GM11168 (cell line): ENCODE data around the gene EVA1A.

ENCODE experiments used
- in situ Hi-C: fragments of 300-500 bp; cut with MboI; formaldehyde crosslinking; loops from one replicate; pipeline ENCODE4 v1.12.0; 2022; ENCODE audit warnings: low sequenced_read_pairs; ENCODE audit not compliant: unreplicated experiment

The EVA1A gene

DNA sequence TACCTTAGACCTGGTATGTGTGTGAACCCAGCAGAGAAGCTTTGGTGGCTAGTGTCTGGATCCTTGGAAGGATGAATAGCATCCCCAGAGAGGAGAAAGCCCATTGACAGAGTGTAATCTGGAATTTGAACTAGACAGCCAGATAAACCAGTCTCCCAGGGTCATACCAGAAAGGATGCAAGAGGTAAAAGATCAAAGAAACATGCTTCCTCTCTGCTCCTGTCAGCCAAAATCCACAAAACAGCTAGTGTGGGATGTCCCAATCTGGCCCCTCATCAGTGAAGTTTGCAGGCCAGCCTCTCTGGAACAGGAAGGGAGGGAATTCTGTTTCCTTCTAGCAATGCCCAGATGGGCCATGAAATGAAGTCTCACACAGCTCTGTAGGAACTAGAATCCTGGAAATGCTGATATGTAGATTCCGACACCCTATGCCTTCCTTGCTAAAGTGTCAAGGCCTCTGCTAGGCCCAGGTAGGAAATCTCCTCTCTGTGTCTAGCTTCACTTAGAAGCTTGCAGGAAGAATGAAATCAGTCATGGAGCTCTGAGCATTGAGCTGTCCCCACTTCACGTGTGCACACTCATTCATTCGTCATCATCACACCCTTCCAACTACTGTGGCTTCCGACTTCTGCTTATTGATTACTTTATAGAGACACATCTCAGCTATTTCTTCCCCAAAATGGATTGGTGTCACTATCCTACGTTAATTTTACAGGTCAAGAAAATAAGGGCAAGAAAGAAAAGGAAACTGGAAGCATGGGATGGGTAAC lies 38.0 kb downstream of the EVA1A start:
- in situ Hi-C loops = no loop called here

DNA sequence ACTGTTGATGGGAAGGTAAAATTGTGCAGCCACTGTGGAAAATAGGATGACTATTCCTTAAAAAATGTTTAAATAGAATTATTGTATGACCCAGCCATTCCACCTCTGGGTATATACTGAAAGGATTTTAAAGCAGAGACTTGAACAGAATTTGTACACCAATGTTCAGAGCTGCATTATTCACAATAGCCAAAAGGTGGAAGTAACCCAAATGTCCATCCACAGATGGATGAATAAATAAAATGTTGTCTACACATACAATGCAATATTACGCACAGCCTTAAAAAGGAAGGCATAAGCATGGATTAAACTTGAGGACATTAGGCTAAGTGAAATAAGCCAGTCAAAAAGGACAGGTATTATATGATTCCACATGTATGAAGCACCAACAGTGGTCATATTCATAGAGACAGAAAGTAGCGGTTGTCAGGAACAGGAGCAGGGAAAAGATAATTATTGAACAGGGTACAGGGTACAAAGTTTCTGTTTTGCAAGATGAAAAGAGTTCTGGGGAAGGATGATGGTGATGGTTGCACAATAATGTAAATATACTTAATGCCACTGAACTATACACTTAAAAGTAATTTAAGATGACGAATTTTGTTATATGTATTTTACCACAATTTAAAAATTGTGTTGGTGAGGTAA lies 39.4 kb downstream of the EVA1A start:
- in situ Hi-C loops = no loop called here

DNA sequence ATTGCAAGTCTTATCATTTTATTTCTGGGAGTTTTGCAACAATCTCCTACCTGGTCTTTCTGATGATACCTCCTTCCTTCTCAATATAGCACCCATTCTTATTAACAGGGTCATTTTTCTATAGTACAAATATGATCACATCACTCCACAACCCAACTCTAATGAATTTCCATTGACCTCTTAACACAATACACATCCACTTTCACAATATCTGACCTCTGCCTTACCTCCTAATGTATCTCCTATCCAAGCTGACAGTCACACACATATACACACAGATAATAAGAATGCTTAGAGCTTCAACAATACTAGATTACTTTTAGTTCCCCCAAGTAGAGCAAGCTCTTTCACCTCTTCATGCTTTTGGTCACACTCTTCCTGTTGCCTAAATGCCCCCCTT lies 40.9 kb downstream of the EVA1A start:
- in situ Hi-C loops = no loop called here

DNA sequence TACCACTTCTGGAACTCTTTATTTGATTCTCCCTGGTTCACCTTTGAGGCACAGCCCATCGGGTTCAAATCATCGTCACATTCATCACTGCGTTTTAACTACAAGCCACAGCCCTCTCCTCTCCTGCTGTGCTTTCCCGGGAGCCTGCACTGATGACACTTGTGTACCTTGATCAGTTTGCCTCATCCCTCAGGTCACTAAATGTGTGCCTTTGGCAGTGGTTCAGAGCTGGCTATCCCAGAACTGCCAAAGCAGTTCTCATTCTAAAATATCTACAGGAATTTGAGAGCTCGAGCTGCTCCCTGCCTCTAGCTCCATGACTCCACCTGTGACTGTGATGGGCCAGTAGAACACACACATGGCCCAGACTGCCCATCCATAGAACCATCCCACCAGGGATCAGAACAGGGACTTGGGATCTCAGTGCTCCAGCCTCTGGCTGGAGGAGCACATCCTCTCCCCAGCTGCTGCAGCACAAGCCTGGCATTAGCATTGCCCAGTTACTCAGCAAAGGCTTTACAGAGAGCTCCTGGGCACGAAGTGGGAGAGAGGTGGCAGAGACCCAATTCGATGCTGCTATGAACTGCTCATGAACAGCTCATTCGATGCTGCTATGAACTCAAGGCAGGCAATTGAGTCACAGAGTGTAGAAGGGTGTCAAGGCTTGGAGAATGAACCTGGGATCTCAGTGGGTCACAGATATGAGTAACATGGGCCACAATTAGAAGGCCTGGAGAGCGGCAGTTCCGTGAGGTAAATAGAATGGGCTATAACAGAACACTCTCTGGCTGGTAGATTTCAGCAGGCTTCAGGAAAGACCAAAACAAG lies 41.9 kb downstream of the EVA1A start:
- in situ Hi-C loops = no loop called here

DNA sequence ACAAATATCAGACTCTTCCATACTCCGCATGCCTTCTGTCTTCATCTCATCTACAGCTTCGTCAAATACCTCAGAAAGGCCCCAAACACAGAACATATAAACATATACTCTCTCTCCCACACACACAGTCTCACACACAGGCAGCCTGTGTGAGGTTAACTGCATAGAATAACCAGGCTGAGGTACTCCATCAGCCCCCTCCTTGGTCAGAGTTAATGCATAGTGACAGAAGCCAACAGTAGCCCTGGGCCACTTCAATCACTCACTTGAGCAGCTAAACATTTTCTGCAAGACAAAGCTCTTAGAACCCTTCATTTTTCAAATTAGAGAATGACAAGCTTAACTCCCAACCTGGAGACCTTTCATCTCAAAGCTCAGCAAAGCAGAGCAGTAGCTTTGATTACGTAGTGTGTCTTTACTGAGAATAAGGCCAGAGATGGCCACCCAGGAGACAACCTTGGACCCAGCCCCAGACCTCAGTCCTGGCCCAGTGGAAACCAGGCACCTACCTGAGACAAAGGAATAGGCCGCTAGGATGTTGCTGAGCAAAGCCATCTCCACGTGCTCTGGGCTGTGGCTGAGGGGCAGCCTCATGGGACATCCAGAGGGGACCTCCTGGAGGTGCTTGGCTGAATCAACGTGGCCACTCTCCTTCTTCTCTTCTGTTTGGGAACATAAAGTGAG lies 43.0 kb downstream of the EVA1A start:
- in situ Hi-C loops = no loop called here

DNA sequence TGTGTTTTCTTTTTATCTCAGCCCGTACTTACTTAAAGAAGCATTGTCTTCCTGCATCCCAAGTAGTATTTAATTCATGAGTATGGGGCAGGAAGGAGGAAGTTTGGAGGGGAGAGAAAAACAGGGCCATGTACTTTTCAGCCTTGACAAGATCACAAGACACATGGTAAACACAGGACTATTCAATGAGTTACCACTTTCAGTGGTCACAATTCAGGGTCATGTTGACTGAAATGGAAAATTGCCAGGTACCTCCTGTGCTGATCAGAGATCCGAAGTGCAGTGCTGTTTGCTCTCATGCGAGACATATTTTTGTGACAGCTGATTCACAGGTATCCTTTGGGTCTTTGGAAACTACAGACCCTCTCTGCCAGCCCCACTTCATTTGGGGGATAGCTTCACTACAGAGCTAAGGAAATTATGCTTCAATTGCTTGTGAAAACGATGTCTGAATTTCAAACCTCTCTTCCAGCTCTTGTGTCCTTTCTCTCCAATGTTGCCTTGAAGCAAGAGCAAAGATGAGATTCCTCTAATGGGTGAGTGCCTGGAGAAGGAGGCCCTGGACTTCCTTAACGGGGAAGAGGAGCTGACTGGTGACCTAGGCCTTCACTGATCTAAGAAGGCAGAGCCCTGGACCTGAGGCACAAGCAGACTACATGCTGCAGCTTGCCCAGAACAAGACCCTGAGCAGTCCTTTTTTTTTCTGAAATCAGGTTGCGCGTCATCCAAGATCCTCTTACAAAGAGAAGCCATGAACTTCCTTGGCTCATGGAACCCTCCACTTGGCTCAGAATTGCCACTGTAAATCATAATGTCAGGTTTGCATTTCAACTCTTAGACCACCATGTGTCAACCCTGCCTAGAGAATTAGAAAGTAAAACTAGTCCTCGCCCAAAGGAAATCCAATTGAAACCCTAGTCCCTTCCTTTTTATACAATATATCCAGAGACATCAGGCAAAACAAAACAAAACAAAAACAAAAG lies 44.1 kb downstream of the EVA1A start:
- in situ Hi-C loops = no loop called here

DNA sequence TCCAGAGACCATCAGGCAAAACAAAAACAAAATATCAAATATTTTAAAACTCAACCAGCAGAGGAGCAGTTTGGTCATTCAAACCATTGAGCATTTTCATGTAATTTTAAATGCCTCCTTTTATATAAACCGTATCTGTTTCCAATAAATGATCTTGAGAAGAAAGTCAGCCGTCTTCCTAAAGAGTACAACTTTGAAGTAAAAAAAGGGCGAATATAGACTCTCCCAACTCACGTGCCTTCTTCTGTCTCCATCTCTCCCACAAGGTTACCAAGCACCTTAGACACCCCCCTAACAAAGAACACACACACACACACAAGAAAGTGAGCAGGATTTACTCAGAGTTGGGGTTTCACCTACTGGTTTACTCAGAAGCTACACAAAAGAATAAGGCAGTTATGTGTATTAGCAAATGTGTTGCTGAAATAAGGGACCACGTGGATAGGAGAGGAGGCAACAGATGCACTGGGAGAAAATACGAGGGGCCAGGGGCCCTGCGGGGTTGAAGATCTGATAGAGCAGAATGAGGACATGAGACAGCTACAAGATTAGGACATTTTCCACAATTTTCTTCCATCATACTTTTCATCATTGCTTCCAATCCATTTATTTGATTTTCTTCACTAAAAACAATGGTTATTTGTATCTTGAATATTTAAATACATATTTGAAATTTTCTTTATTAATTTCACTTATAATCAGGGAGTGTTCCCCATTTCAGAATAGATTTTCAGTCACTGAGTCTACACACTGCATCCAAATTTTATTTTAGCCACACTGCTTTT lies 45.0 kb downstream of the EVA1A start:
- in situ Hi-C loops = no loop called here

DNA sequence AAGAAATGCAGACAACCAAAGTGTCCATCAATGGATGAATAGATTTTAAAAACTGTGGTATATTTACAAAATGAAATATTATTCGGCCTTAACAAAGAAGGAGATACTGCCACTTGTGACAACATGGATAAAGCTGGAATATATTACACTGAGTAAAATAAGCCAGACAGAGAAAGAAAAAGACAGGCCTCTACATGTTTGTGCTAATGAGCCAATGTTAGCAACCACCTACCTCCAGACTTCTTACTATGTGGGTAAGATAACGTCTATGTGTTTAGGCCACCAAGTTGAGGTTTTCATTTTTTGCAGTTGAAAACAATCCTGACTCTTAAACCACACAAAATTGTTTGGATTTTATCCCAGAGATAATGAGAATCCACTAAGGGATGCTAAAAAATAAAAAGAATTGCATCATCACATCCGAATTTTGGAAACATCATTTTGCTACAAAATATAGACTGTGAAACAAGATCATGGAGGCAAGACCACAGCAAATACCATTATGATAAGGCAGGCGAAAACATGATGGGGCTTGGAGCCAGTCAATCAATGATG lies 47.0 kb downstream of the EVA1A start:
- in situ Hi-C loops = no loop called here

DNA sequence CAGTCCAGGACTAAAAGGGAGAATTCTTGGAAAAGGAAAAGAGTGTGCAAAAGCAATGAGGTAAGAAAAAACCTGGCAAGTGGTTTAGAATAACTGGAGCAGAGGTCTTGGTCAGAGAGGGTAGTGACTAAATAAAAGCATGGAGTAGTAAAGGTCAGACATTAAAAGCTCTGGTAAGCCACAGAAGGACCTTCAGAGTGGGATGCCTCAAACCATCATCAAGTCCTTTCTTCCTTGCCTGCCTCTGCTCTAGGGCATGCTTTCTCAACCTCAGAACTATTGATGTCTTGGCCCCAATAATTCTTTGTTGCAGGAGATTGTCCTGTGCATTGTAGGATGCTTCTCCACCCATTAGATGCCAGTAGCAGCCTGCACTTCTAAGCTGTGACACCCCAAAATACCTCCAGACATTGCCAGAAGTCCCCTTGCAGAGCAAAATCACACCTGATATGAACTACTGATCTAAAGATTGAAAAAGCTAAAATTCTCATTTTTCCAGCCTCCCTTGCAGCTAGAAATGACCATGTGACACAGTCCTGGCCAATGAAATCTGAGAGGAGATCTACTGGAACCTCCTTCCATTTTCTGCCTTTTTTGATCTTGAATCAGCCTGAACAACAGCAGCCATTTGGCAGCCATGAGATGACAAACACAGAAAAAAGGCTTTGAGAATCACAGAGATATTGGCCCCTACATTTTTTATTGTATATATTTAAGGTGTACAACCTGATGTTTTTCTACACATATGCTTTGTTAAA lies 48.1 kb downstream of the EVA1A start:
- in situ Hi-C loops = no loop called here

DNA sequence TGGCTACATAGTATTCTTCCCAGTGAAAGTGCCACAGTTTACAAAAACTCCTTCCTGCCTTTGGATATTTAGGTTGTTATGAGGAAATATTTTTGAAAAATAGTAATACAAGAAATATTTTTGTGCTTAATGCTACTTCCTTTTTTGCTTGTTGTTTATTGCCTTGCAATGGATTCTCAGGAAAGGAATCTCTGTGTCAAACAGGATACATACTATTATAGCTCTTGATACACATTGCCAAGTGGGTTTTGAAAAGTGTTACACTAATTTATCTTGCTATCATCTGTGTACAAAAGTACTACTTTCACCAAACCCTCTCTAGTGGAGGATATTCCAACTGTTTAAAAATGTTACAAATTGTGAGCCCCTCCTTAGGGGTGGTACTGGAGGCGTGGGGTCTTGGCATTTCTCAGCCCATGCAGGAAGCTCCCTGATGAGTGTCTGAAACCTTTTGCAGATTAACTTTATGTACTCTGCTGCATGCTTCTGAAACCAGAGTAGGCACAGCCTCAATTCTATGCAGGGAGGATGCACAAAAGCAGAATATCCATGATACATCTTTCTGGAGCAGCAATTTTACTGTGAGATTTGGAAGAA lies 54.5 kb downstream of the EVA1A start:
- in situ Hi-C loops = no loop called here

DNA sequence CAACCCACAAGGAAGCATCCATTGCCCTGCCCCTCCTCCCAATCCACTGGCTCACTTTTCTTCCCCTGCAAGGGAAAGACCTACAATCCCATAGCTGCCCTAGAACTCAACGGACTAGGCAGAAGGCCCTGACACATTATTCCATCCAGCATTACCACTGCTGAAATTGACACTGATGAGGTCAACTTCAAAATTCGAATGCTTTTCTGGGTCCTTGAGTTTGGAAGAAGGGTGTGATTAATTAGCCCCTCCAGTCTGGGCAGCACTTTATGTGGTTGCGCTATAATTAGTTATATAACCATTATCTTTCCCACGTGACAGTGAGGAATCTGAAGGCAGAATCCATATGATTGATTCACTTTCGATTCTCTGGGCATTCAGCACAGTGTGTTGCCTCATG lies 55.7 kb downstream of the EVA1A start:
- in situ Hi-C loops = no loop called here

DNA sequence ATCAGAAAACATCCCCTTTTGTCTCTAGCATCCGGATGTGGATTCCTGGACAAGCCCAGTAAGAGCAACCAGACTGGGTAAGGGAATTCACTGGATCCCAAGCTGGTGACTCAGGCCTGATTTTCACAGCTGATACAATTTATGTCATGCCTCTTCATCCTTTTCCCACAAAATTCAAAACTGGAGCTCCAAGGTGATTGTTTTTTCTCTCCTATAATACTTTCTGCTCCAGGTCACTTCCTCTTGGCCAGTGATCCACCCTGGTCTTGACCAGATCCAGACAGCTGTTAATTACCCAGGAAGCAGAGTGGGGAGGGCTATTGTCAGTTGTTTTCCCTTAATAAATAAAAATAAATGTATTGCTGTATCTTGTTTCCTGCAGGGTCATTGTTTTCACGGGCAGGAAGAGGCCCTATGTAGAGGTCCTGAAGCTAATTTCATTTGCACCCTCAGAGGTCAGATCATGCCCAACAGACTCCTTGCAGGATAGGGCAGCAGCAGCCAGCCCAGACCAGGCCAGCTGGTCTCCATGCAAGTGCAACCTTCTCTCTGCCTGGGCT lies 57.6 kb downstream of the EVA1A start:
- in situ Hi-C loops = no loop called here

DNA sequence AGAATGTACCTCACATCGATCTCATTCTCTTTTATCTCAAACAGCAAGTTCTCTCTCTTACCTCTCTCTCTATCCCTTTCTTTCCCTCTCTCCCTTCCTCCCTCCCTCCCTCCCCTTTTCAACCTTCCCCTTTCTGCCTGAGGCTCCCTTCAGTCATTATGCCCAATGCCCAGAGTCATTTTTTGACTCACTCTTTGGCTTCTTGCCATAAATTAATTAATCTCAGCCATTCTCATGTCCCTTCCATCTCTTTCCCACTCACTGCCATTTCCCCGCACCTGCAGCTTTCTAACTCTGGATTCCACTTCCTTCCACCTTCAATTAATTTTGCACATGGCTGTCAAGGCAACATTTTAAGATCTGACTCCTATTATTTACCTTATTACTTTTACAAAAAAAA lies 60.1 kb downstream of the EVA1A start:
- in situ Hi-C loops = no loop called here

DNA sequence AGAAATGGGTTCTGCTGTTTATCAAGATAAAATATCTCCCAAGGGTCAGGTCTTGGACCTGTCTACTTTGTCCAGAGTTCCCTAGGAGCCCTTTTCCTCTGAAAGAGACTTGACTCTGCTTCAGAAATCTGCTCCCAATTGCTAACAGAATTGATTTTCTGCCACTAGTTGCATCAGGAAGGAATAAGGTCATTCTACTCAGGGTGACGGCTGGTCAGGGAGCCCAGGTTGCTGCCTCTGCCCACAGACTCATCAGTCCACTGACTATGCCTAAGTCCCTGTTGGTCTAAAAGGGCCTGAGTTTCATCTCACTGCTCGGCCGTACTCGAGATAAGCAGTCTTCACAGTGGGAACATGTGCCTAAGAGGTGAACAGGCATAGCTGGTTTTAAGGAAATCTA lies 61.2 kb downstream of the EVA1A start:
- in situ Hi-C loops = no loop called here

DNA sequence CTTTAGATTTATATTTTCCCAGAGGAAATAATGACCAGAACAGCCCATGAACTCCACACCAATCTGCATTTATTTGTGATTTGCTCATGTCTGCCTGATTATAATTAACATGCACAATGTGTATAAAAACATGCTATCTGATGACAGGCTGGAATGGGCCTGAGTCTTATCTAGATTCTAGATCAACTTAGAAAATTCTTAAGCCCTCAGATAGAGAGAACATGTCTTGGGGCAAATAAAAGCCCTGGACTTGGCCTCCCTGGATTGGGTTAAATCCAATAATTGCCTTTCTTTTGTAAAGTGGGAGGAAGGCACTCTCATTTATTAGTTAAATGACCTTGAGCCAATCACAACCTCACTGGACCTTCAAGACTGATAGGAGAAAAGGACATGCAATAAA lies 61.8 kb downstream of the EVA1A start:
- in situ Hi-C loops = no loop called here

DNA sequence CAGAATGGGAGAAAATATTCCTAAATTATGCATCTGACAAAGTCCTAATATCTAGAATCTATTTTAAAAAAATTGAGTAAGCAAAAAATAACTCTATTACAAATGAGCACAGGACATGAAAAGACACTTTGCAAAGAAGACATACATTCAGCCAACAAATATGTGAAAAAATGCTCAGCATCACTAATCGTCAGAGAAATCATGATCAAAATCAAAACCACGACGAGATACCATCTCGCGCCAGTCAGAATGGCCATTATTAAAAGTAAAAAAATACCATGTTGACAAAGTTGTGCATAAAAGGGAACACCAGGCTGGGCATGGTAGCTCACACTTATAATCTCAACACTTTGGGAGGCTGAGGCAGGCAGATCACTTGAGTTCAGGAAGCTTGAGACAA lies 63.5 kb downstream of the EVA1A start:
- in situ Hi-C loops = no loop called here

DNA sequence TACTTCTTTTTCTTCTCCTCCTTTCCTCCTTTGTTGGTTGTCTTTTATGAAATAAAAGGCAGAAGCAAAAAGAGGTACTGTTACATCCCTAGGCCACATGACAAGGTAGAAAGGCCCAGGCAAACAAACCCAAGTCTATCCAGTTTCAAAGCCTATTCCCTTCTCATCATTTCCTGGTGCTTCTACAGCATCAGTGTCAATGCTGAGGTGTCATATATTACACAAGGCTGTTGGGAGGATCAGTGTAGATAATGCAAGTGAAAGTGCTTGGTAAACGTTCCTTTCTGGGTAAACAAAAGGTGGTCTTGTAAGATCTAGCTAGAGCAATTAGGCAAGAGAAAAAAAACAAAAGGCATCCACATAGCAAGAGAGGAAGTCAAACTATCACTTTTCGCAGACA lies 64.9 kb downstream of the EVA1A start:
- in situ Hi-C loops = no loop called here
